ENCODE results near the gene PARD3B.

GRCh38 chr2:205280596-205281236 is 735.4 kb downstream of the PARD3B start:
- TF ChIP-seq CTCF (conservative IDR thresholded peaks at IDR 0.05; ENCODE audit: low read depth, low read length) (no peak), EZH2 (IDR thresholded peaks at IDR 0.05; ENCODE audit: low read length, unreplicated experiment) (no peak), EZH2phosphoT487 (IDR thresholded peaks at IDR 0.05; ENCODE audit: borderline replicate concordance, low read length) (no peak)

Data from PC-3 (cell line).